OCI-LY3 (cell line): ENCODE measurements around the gene MEF2A.

Source experiments
- EZH2phosphoT487 ChIP-seq: fragments of 200-600 bp; shearing (Covaris generic); IDR thresholded peaks from 2 replicates; pipeline ENCODE4 v1.6.1; 2018; ENCODE audit warnings: antibody characterized with exemption, mixed run types, low read depth
- TF ChIP-seq, protein P1 (sequence below): fragments of 200-600, 300-600 bp; sonication (generic); IDR thresholded peaks from 2 replicates; pipeline ENCODE4 v1.5.1; 2014; ENCODE audit warnings: antibody characterized with exemption, low read length, low read depth

DNA sequence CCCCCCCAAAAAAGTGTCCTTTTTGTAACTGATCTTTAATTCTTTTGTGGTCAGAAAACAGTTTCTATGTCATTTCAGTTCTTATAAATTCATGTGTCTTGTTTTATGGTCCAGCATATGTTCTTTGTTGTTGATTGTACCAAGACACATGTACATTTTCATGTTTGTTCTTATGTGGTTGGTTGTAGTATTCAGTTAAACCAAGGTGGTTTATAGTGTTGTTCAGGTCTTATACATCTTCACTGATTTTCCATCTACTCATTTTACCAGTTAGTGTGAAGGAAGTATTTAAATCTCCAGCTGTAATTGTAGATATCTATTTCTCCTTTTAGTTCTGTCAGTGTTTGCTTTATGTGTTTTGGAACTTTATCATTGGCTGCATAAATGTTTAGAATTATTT, 24.0 kb downstream of the MEF2A start:
- TF ChIP-seq, protein P1, sequence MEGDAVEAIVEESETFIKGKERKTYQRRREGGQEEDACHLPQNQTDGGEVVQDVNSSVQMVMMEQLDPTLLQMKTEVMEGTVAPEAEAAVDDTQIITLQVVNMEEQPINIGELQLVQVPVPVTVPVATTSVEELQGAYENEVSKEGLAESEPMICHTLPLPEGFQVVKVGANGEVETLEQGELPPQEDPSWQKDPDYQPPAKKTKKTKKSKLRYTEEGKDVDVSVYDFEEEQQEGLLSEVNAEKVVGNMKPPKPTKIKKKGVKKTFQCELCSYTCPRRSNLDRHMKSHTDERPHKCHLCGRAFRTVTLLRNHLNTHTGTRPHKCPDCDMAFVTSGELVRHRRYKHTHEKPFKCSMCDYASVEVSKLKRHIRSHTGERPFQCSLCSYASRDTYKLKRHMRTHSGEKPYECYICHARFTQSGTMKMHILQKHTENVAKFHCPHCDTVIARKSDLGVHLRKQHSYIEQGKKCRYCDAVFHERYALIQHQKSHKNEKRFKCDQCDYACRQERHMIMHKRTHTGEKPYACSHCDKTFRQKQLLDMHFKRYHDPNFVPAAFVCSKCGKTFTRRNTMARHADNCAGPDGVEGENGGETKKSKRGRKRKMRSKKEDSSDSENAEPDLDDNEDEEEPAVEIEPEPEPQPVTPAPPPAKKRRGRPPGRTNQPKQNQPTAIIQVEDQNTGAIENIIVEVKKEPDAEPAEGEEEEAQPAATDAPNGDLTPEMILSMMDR: no peak
- no peak for TF ChIP-seq EZH2phosphoT487
